GM12878 (cell line): ENCODE data around the gene LRRC75A. TPM values are rescaled to one million over a fixed set of nuclear protein-coding genes. Genes with fewer than 3 reads are reported as not detected.

Experiments used
- ATAC-seq: fragments of 200-7000 bp; cut with Tn5 transposase; 3 replicates; pipeline ENCODE4 v1.9.1; 2020; ENCODE audit warnings: mild to moderate bottlenecking, moderate library complexity
- BruUV-seq: library from RNA; stranded (reverse); fragments of 400-500 nt; replicated peaks from 2 replicates; lab custom pipeline; 2021; lab: Mats Ljungman, UMichigan
- CTCF ChIA-PET: fragments of 300-600 bp; sonication (Branson Sonifier 250); formaldehyde crosslinking; extraction: SDS; loops from one replicate; lab custom pipeline; 2021; ENCODE audit warnings: inconsistent platforms; lab: Yijun Ruan, JAX
- POLR2A ChIA-PET: fragments of 350-600 bp; formaldehyde crosslinking; extraction: SDS; loops from one replicate; lab custom pipeline; 2021; ENCODE audit warnings: inconsistent platforms; lab: Charles Lee
- RAD21 ChIA-PET: fragments of 300-600 bp; sonication (Branson Sonifier 250); formaldehyde crosslinking; loops from one replicate; lab custom pipeline; 2023; ENCODE audit warnings: antibody characterized with exemption; ENCODE audit not compliant: unreplicated experiment; lab: Charles Lee
- SMC1A ChIA-PET: fragments of 300-600 bp; sonication (Branson Sonifier 250); formaldehyde crosslinking; loops from one replicate; lab custom pipeline; 2023; ENCODE audit not compliant: unreplicated experiment, uncharacterized antibody; lab: Charles Lee
- DNase-seq: peaks from one replicate; pipeline ENCODE4 v3.0.0-alpha.2; 2011; ENCODE audit warnings: low read depth, low spot score
- FAIRE-seq: peaks from 3 replicates; lab custom pipeline; 2011; peaks lifted over from hg19 to GRCh38; lab: Jason Lieb, UNC
- H2AFZ ChIP-seq: 2 replicates; pipeline ENCODE4 v1.6.0; 2011; ENCODE audit warnings: low read depth, low read length, control low read depth; ENCODE audit not compliant: control insufficient read depth
- H3K27ac ChIP-seq: 2 replicates; pipeline ENCODE4 v1.5.1; 2011; ENCODE audit warnings: control low read depth; ENCODE audit not compliant: control insufficient read depth, insufficient read depth
- H3K27me3 ChIP-seq, 2 experiments: replicated peaks in 1 of 2; 2 replicates each; pipeline versions ENCODE4 v1.6.0 to v1.6.1; 2011; ENCODE audit warnings: low read length in 1 of 2; ENCODE audit not compliant: control insufficient read depth in 2 of 2, insufficient read depth in 2 of 2
- H3K36me3 ChIP-seq, 2 experiments: 2 replicates each; pipeline ENCODE4 v1.5.1; 2011; ENCODE audit warnings: low read length in 1 of 2; ENCODE audit not compliant: control insufficient read depth in 2 of 2, insufficient read depth in 2 of 2
- H3K4me1 ChIP-seq: 2 replicates; pipeline ENCODE4 v1.6.1; 2011; ENCODE audit warnings: mild to moderate bottlenecking, low read length, moderate library complexity, mixed read lengths; ENCODE audit not compliant: control insufficient read depth, insufficient read depth
- H3K4me2 ChIP-seq: 2 replicates; pipeline ENCODE4 v1.6.0; 2011; ENCODE audit warnings: control low read depth; ENCODE audit not compliant: control insufficient read depth, insufficient read depth
- H3K4me3 ChIP-seq: fragments of 200-600 bp; sonication (generic); 2 replicates; pipeline ENCODE4 v1.5.1; 2016
- H3K79me2 ChIP-seq: 2 replicates; pipeline ENCODE4 v1.6.0; 2011; ENCODE audit warnings: low read length; ENCODE audit not compliant: control insufficient read depth, insufficient read depth
- H3K9ac ChIP-seq: 2 replicates; pipeline ENCODE4 v1.8.0; 2011; ENCODE audit warnings: low read length, control low read depth, mixed read lengths; ENCODE audit not compliant: control insufficient read depth, insufficient read depth
- H3K9me3 ChIP-seq: replicated peaks from 3 replicates; pipeline ENCODE4 v1.5.1; 2011; ENCODE audit warnings: mild to moderate bottlenecking, low read length; ENCODE audit not compliant: control insufficient read depth, insufficient read depth
- H4K20me1 ChIP-seq: 2 replicates; pipeline ENCODE4 v1.6.0; 2011; ENCODE audit not compliant: control insufficient read depth, insufficient read depth
- CEBPB ChIP-seq, 2 experiments: fragments of 150-350 bp in 1 of 2; IDR thresholded peaks; 2 replicates each; pipeline ENCODE4 v1.6.1; 2012 to 2014; ENCODE audit warnings: low read depth in 2 of 2, low read length in 2 of 2, borderline replicate concordance in 1 of 2, inconsistent platforms in 1 of 2
- GABPA ChIP-seq: IDR thresholded peaks from 2 replicates; pipeline ENCODE4 v1.6.1; 2014; ENCODE audit warnings: antibody characterized with exemption, low read depth, mild to moderate bottlenecking, inconsistent platforms
- IKZF2 ChIP-seq, 2 experiments: fragments of 450-650 bp; IDR thresholded peaks; 2 replicates each; pipeline ENCODE4 v1.6.1; 2017; ENCODE audit warnings: mild to moderate bottlenecking in 2 of 2, moderate library complexity in 2 of 2
- KAT2A ChIP-seq: conservative IDR thresholded peaks from 2 replicates; pipeline ENCODE4 v1.6.1; 2011; ENCODE audit warnings: low read depth, low read length; ENCODE audit not compliant: control insufficient read depth
- NFIC ChIP-seq: IDR thresholded peaks from 2 replicates; pipeline ENCODE4 v1.6.1; 2012; ENCODE audit warnings: low read depth, mild to moderate bottlenecking, inconsistent platforms, low read length, moderate library complexity
- PAX5 ChIP-seq: IDR thresholded peaks from 2 replicates; pipeline ENCODE4 v1.6.1; 2011; ENCODE audit warnings: low read depth, low read length, borderline replicate concordance
- PAX8 ChIP-seq: fragments of 450-650 bp; IDR thresholded peaks from 2 replicates; pipeline ENCODE4 v1.6.1; 2017; ENCODE audit warnings: mild to moderate bottlenecking, moderate library complexity
- POLR2A ChIP-seq: IDR thresholded peaks from 2 replicates; pipeline ENCODE4 v1.6.1; 2011; ENCODE audit warnings: low read depth, mild to moderate bottlenecking, low read length
- SIN3A ChIP-seq: IDR thresholded peaks from 2 replicates; pipeline ENCODE4 v1.6.1; 2012; ENCODE audit warnings: low read depth, low read length, improper control_type of control experiment
- SMAD5 ChIP-seq: IDR thresholded peaks from 2 replicates; pipeline ENCODE4 v1.6.1; 2016; ENCODE audit warnings: antibody characterized with exemption, low read depth
- SREBF1 ChIP-seq: IDR thresholded peaks from 2 replicates; pipeline ENCODE4 v1.6.1; 2012; ENCODE audit warnings: mild to moderate bottlenecking, low read length
- SREBF2 ChIP-seq: IDR thresholded peaks from 2 replicates; pipeline ENCODE4 v1.6.1; 2012; ENCODE audit warnings: mild to moderate bottlenecking, low read length
- TARDBP ChIP-seq: IDR thresholded peaks from 2 replicates; pipeline ENCODE4 v1.6.1; 2016; ENCODE audit warnings: borderline replicate concordance
- WGBS: methylation state at CpG from one replicate; pipeline ENCODE4 v1.1.6; 2016; ENCODE audit warnings: low lambda C conversion rate; ENCODE audit not compliant: insufficient replicate concordance, insufficient coverage; ENCODE audit errors: missing lambda C conversion rate; 5-methylcytosine and 5-hydroxymethylcytosine counted together
- in situ Hi-C: fragments of 300-500 bp; cut with MboI; formaldehyde crosslinking; loops from 9 replicates; pipeline ENCODE4 v1.14.3; 2018; ENCODE audit warnings: mixed read lengths
- intact Hi-C: fragments of 100-400 bp; cut with micrococcal nuclease; formaldehyde crosslinking; loops from one replicate; pipeline ENCODE4 v1.14.2; 2022; ENCODE audit not compliant: unreplicated experiment
- polyA plus RNA-seq, 11 experiments: library from polyadenylated mRNA; depleted of rRNA in 4 of 11; unstranded in 6 of 11; stranded (reverse) in 5 of 11; fragments of >200 nt; fragmentation: Nextera tagmentation in 4 of 11; fragmentation: Illumina TruSeq in 1 of 11; extraction: Ambion mirVana in 4 of 11; extraction: Trizol in 1 of 11; gene quantifications; 1 replicate in 1 of 11; 2 replicates in 10 of 11; pipeline versions ENCODE4 v1.2.1 to v1.2.3, GENCODE V29; 2011 to 2016; ENCODE audit warnings: inconsistent platforms in 2 of 11, missing spikeins in 2 of 11, low read depth in 1 of 11
- total RNA-seq, 4 experiments: library from RNA; depleted of rRNA in 3 of 4; stranded (reverse); fragments of >200 nt in 3 of 4; fragmentation: Illumina TruSeq in 1 of 4; extraction: Trizol in 1 of 4; gene quantifications; 2 replicates each; pipeline versions ENCODE4 v1.2.1 to v1.2.3, GENCODE V29; 2013 to 2021
- TF ChIP-seq, protein P1 (sequence below): fragments of 450-650 bp; IDR thresholded peaks from 2 replicates; pipeline ENCODE4 v1.6.1; 2016; ENCODE audit warnings: mild to moderate bottlenecking, moderate library complexity, borderline replicate concordance
- TF ChIP-seq, protein P2 (sequence below): fragments of 450-650 bp; IDR thresholded peaks from 2 replicates; pipeline ENCODE4 v1.6.1; 2016; ENCODE audit warnings: mild to moderate bottlenecking

Gene LRRC75A
- total and polyA plus RNA-seq, 10 of the 15 experiments (the other 5 are each of a cell fraction or from before 2014, with no cell fraction given), result 0.01 to 1.3 (median 0.09) TPM; not detected in 2

- TF ChIP-seq, protein P1, sequence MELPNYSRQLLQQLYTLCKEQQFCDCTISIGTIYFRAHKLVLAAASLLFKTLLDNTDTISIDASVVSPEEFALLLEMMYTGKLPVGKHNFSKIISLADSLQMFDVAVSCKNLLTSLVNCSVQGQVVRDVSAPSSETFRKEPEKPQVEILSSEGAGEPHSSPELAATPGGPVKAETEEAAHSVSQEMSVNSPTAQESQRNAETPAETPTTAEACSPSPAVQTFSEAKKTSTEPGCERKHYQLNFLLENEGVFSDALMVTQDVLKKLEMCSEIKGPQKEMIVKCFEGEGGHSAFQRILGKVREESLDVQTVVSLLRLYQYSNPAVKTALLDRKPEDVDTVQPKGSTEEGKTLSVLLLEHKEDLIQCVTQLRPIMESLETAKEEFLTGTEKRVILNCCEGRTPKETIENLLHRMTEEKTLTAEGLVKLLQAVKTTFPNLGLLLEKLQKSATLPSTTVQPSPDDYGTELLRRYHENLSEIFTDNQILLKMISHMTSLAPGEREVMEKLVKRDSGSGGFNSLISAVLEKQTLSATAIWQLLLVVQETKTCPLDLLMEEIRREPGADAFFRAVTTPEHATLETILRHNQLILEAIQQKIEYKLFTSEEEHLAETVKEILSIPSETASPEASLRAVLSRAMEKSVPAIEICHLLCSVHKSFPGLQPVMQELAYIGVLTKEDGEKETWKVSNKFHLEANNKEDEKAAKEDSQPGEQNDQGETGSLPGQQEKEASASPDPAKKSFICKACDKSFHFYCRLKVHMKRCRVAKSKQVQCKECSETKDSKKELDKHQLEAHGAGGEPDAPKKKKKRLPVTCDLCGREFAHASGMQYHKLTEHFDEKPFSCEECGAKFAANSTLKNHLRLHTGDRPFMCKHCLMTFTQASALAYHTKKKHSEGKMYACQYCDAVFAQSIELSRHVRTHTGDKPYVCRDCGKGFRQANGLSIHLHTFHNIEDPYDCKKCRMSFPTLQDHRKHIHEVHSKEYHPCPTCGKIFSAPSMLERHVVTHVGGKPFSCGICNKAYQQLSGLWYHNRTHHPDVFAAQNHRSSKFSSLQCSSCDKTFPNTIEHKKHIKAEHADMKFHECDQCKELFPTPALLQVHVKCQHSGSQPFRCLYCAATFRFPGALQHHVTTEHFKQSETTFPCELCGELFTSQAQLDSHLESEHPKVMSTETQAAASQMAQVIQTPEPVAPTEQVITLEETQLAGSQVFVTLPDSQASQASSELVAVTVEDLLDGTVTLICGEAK, result no peak
- TF ChIP-seq SIN3A, result no peak
- no peak for TF ChIP-seq SREBF1
- no peak for TF ChIP-seq IKZF2 (IDR thresholded peaks at IDR 0.05)
- TF ChIP-seq PAX8, result no peak
- no peak for TF ChIP-seq SREBF2
- no peak for TF ChIP-seq CEBPB (IDR thresholded peaks at IDR 0.05; ENCODE audit: borderline replicate concordance in 1 of 2, low read depth in 2 of 2, low read length in 2 of 2)
Measured at GRCh38 chr17:16450028-16450427, 42.0 kb downstream of the LRRC75A start (continued).

- SMC1A ChIA-PET, result interaction anchor here (0.8 kb wide), 1 partner anchor 72 kb away, joined by 3 read pairs; no protein-coding TSS in a partner anchor
- in situ Hi-C loops, result loop anchor here (5.0 kb wide), 1 partner anchor 52 kb away; no protein-coding TSS in a partner anchor
Measured at GRCh38 chr17:16449121-16449570, 42.8 kb downstream of the LRRC75A start.

More at GRCh38 chr17:16449121-16449570, 42.8 kb downstream of the LRRC75A start:
- intact Hi-C loops, result no loop called here
- no peak overlapping the region for H3K4me2 ChIP-seq
- peaks cover 4% of the 10 kb centered on the region; the same call in 1 of the 2 replicates for H3K4me1 ChIP-seq
- H3K27me3 ChIP-seq, result no peaks in the 10 kb centered on the region
- H3K27ac ChIP-seq, result no peak overlapping the region
- no peak overlapping the region for H3K4me3 ChIP-seq
- FAIRE-seq (no peak), ATAC-seq (peak; percentile 8; the same call in 1 of the 3 replicates), DNase-seq (no peak)
- H3K9me3 ChIP-seq, result no peaks in the 10 kb centered on the region
- no peaks in the 10 kb centered on the region; the same call in 1 of the 2 replicates for H4K20me1 ChIP-seq
- H3K36me3 ChIP-seq, result peaks cover 15% of the 10 kb centered on the region in 2 experiments
- no peak overlapping the region for H2AFZ ChIP-seq
- no peak for TF ChIP-seq POLR2A
- TF ChIP-seq TARDBP, result no peak
- TF ChIP-seq SMAD5, result no peak
- TF ChIP-seq KAT2A, result no peak
- TF ChIP-seq, protein P2, sequence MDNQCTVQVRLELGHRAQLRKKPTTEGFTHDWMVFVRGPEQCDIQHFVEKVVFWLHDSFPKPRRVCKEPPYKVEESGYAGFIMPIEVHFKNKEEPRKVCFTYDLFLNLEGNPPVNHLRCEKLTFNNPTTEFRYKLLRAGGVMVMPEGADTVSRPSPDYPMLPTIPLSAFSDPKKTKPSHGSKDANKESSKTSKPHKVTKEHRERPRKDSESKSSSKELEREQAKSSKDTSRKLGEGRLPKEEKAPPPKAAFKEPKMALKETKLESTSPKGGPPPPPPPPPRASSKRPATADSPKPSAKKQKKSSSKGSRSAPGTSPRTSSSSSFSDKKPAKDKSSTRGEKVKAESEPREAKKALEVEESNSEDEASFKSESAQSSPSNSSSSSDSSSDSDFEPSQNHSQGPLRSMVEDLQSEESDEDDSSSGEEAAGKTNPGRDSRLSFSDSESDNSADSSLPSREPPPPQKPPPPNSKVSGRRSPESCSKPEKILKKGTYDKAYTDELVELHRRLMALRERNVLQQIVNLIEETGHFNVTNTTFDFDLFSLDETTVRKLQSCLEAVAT, result no peak
- no peak for TF ChIP-seq PAX5
- no peak for TF ChIP-seq IKZF2 (IDR thresholded peaks at IDR 0.05)
- TF ChIP-seq NFIC, result no peak
- no peak for TF ChIP-seq GABPA
- no peak overlapping the region for H3K9ac ChIP-seq
- ChIA-PET POLR2A (no interaction called here), RAD21 (no interaction called here), CTCF (interaction anchor here (1.6 to 6.5 kb wide), 2 partner anchors 72 to 86 kb away, joined by 4 to 81 read pairs; no protein-coding TSS in a partner anchor)
- 85% methylated on average over 11 of the region's 11 CpGs for WGBS
- BruUV-seq, result no TSS peak
- H3K79me2 ChIP-seq, result peaks cover 2% of the 10 kb centered on the region; the same call in 1 of the 2 replicates
